Activated naive CD8-positive, alpha-beta T cell (primary cell): Measurements from ENCODE around the gene NLGN1.

ENCODE experiments used
- H3K27ac Mint-ChIP-seq: one replicate; pipeline ENCODE4 v1.8.0; 2021; ENCODE audit warnings: mixed read lengths
- H3K27me3 Mint-ChIP-seq: one replicate; pipeline ENCODE4 v1.8.0; 2021; ENCODE audit warnings: mixed read lengths
- H3K36me3 Mint-ChIP-seq: one replicate; pipeline ENCODE4 v1.8.0; 2021; ENCODE audit warnings: mixed read lengths
- H3K4me1 Mint-ChIP-seq: one replicate; pipeline ENCODE4 v1.8.0; 2021; ENCODE audit warnings: low read depth, mixed read lengths
- H3K4me3 Mint-ChIP-seq: one replicate; pipeline ENCODE4 v1.8.0; 2021; ENCODE audit warnings: mild to moderate bottlenecking, mixed read lengths
- H3K9me3 Mint-ChIP-seq: one replicate; pipeline ENCODE4 v1.8.0; 2021; ENCODE audit warnings: low read depth, mixed read lengths

The NLGN1 gene

DNA sequence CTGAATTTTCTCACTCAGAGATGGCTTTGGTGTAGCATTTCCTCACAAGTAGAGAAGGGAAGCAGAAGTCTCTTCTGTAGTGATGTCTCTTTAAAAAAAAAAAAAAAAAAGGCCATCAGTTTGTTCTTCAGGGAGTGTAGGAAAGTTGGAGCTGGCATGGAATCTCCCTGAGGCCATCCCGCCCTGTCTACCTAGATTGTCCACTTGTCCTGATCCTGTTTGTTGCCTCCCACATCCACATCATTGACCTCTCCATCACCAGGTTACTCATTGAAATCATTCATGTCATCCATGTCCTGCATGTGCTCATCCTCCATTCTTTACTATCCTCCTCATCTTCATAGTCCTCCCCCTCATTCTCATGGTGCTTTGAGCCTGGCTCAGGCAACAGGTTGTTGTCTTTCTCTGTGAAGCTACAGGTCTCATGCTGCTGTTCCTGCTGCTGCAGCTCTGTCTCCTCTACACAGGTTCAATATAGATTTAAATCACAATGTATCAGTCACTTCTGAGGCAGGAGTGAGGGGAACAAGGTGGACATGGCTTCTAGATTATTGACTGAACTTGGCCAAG, 905.3 kb downstream of the NLGN1 start:
- H3K27me3 Mint-ChIP-seq: no peaks in the 10 kb centered on the region
- no peaks in the 10 kb centered on the region for H3K36me3 Mint-ChIP-seq
- H3K9me3 Mint-ChIP-seq: peaks cover 3% of the 10 kb centered on the region
- H3K4me1 Mint-ChIP-seq: no peaks in the 10 kb centered on the region
- no peak overlapping the region for H3K4me3 Mint-ChIP-seq
- H3K27ac Mint-ChIP-seq: no peak overlapping the region

DNA sequence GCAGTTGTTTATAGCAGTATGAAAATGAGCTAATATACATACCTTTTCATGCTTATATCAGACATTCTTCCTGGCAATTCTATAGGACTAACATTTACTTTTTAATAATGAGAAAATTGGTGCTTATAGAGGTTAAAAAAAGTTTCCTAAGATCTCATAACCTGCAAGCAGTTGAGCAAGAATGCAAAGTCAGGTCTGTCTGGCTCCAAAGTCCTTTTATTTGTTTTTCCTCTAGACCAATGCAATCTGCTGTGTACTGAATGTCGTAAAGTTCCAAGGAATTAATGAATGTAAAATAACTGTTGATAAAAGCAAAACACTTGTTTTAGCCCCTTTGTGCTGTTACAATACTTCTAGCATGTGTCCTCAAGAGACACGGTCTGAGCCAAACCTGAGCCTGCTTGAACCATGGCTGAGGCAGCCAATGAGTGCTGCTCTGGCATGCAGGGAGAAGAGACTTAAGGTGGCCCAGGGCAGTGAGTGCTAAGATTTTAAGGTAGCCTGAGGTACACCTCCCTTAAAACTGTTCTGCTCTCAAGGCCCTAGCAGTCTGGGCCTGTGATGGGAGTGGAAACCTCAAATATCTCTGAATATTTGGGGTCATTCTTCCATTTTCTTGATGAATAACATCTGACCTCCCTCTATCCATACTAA, 906.5 kb downstream of the NLGN1 start:
- H3K9me3 Mint-ChIP-seq: peaks cover 2% of the 10 kb centered on the region
- no peaks in the 10 kb centered on the region for H3K36me3 Mint-ChIP-seq
- no peak overlapping the region for H3K4me3 Mint-ChIP-seq
- no peaks in the 10 kb centered on the region for H3K27me3 Mint-ChIP-seq
- no peaks in the 10 kb centered on the region for H3K4me1 Mint-ChIP-seq
- no peak overlapping the region for H3K27ac Mint-ChIP-seq

DNA sequence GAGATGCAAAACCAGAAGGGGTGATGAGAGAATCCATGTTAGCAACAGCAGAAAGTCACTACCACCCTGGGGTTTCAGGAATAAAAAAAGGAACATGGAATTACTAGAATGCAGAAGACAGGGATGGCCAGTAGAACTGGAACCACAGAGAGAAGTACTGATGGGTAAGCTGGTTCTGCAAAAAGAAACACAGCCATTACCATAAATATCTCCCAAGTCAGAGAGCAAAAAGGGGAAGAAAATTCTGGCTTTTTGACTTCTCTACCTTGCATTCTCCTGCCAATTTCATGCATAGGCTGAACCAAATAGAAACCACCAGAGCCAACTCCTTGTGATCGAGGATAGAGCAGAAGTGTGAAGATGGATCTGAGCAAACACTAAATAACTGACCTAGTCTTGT, 911.2 kb downstream of the NLGN1 start:
- no peaks in the 10 kb centered on the region for H3K4me1 Mint-ChIP-seq
- H3K27ac Mint-ChIP-seq: no peak overlapping the region
- H3K36me3 Mint-ChIP-seq: no peaks in the 10 kb centered on the region
- H3K4me3 Mint-ChIP-seq: no peak overlapping the region
- no peaks in the 10 kb centered on the region for H3K27me3 Mint-ChIP-seq
- H3K9me3 Mint-ChIP-seq: no peaks in the 10 kb centered on the region

DNA sequence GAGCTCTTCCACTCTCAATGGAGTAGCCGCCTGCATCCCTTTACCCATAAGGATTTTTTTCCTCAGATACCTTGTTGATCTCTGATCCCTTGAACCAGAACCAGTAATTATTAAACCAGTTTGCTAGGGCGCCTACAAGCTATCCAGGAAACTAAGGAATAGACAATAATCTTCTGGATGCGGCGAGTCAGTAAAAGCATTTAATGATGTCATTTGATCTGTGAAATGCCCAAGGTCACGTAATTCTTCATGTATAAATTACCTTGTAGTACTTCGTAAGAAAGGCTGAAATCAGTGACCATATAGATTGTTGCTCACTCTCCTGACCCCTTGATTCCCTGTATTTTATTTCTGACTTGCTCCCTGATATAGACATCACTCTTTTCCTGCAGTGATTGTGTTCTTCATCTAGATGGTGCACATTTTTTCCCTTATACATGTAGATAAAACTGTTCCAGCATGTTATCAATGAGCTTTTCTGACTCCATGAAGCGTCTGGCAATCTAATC, 913.0 kb downstream of the NLGN1 start:
- Mint-ChIP-seq H3K36me3 (no peaks in the 10 kb centered on the region), H3K9me3 (no peaks in the 10 kb centered on the region), H3K4me3 (no peak overlapping the region), H3K27ac (no peak overlapping the region), H3K27me3 (no peaks in the 10 kb centered on the region), H3K4me1 (no peaks in the 10 kb centered on the region)

DNA sequence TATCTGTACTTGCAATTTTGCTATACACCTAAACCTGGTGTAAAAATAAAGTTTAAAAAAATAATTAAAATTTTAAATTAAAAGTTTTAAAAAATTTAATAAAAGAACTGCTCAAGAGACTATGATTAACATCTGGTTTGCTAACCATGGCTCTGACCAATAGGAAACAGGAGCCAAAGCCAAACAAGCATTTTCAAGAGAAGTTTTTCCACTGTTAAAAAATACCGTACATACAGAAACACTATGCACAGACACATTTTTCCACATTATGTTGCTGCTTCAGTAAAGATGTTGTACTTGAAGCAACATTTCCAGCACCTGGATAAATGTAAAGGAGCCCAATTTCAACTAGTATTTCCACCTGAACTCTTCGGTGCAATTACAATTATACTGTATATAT, 917.7 kb downstream of the NLGN1 start:
- H3K4me3 Mint-ChIP-seq: no peak overlapping the region
- H3K9me3 Mint-ChIP-seq: peaks cover 4% of the 10 kb centered on the region
- no peaks in the 10 kb centered on the region for H3K4me1 Mint-ChIP-seq
- H3K27me3 Mint-ChIP-seq: peaks cover 2% of the 10 kb centered on the region
- no peaks in the 10 kb centered on the region for H3K36me3 Mint-ChIP-seq
- no peak overlapping the region for H3K27ac Mint-ChIP-seq

DNA sequence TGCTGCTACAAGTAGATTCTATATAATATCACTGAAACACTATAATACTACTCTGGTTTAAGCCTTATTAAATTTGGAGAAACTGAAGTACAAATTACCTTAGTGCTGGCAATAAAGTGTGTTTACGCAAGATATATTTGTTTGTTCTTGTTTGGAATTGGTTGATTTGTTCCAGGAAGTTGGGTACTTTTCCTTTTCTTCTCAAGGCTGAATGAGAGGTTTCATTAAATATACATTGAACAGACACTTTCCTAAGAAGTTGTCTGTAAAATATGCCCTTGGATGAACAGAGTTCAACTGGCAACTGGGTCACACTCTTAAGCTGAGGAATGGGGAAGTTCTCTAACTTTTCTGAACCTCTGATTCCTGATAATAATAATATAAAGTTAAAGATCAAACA, 919.5 kb downstream of the NLGN1 start:
- peaks cover 18% of the 10 kb centered on the region for H3K9me3 Mint-ChIP-seq

DNA sequence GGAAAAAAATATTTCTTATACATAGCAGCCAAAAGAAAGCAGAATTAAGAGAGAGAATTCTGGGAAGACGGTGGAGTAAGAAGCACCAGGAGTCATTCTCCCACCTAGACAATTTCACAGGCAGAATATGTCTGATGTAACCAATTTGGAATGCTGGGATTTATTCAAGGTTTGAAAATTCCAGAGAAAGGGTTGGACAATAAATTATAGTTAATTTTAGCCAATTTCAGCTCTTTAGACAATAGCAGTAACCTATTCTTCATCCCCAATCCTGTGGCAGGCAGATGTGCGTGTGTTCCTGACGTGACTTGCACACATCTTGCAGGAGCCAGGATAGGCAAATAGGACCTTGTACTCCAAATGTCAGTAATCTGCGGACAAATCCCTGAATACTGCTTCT, 920.6 kb downstream of the NLGN1 start:
- no peak overlapping the region for H3K27ac Mint-ChIP-seq
- no peaks in the 10 kb centered on the region for H3K36me3 Mint-ChIP-seq
- H3K27me3 Mint-ChIP-seq: peaks cover 2% of the 10 kb centered on the region
- H3K9me3 Mint-ChIP-seq: peaks cover 22% of the 10 kb centered on the region
- no peak overlapping the region for H3K4me3 Mint-ChIP-seq
- H3K4me1 Mint-ChIP-seq: no peaks in the 10 kb centered on the region

More for the DNA sequence above, 919.5 kb downstream of the NLGN1 start:
- H3K27ac Mint-ChIP-seq: no peak overlapping the region
- H3K36me3 Mint-ChIP-seq: no peaks in the 10 kb centered on the region
- peaks cover 2% of the 10 kb centered on the region for H3K27me3 Mint-ChIP-seq
- H3K4me1 Mint-ChIP-seq: no peaks in the 10 kb centered on the region
- no peak overlapping the region for H3K4me3 Mint-ChIP-seq

DNA sequence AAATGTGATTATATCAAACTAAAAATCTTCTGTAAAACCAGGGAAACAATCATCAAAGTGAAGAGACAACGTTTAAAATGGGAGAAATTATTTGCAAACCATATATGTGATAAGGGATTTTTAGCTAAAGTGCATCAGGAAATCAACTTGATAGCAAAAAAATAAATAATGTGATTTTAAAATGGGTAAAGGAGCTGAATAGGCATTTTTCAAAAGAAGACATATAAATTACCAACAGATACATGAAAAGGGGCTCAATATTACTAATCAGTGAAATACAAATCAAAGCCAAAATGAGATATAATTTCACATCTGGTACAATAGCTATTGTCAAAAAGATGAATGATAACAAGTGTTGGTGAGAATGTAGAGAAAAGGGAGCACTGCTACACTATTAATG, 924.0 kb downstream of the NLGN1 start:
- H3K4me1 Mint-ChIP-seq: no peaks in the 10 kb centered on the region
- no peaks in the 10 kb centered on the region for H3K36me3 Mint-ChIP-seq
- H3K27me3 Mint-ChIP-seq: no peaks in the 10 kb centered on the region
- H3K9me3 Mint-ChIP-seq: peaks cover 22% of the 10 kb centered on the region
- no peak overlapping the region for H3K27ac Mint-ChIP-seq
- no peak overlapping the region for H3K4me3 Mint-ChIP-seq

DNA sequence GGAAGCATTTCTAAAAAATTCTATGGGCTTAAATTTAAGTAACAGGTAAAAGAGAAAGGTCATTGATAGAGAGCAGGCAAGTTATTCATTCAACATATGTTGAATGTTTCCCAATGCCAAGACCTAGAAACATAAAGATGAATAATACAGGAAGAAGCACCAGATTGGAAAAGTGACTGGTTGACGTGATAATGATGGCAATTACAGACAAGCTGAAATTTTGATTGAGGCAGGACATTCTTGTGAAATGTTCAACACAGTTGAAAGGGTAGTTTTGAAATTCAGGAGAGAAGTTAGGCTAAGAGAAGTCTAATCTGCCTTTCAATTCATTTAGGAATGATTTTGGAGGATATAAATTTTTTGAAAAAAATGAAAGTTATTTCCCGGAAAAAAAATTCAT, 925.2 kb downstream of the NLGN1 start:
- Mint-ChIP-seq H3K4me3 (no peak overlapping the region), H3K4me1 (no peaks in the 10 kb centered on the region), H3K27me3 (no peaks in the 10 kb centered on the region), H3K27ac (no peak overlapping the region), H3K9me3 (peaks cover 22% of the 10 kb centered on the region), H3K36me3 (no peaks in the 10 kb centered on the region)

DNA sequence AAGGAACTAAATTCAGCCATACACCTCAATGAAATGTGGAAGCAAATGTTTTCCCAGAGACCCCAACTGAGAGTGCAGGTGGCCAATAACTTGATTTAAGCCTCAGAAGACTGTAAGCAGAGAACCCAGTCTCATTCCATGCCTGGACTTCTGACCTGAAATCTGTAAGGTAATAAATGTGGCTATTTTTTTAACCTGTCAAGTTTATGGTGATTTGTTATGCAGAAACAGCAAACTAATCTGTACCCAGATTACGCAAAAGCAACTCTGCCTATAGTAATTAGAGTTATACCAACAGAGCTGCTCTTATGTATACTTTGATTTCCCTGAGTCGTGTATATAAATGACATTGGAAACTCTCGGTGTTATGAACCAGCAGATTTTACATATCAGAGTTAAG, 927.6 kb downstream of the NLGN1 start:
- Mint-ChIP-seq H3K27ac (no peak overlapping the region), H3K4me1 (no peaks in the 10 kb centered on the region), H3K4me3 (no peak overlapping the region), H3K27me3 (no peaks in the 10 kb centered on the region), H3K36me3 (no peaks in the 10 kb centered on the region), H3K9me3 (peaks cover 25% of the 10 kb centered on the region)

DNA sequence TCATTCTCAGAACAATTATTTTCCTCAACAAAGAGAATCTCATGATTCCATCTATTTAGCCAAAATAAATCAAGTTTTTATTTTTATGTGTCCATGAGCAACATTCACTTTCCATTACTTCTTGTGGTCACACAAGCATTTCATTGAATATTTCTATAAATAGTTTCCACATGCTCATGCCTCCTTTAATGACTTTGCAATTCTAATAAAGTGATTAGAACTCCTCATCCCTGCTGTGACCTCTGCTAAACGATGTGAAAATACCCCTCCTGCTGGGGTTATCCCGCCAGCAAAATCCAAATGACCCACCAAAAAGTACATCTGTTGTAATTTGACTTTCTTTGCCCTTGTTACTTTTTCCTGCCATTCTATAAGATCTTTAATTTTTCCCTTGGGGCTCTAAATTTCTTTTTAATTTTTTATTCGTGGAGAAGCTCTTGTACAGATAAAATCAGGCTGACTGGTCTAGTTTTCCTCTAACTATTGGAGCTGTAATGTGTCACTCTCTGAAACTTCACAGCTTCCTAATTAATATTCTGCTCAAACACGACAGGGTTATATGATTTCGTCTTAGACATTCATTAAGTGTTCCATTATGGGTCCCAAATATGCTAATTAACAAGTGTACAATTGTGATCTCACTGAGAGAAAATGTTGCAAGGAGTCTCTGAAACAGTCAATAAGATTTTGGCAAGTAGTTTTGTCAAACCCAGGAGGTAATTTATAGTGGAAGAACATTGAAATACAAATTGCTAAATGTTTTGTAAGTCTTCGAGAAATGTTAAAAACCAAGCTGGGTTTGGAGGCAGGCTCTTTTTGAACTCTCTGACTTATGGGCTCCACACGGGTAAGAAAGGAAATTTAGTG, 928.5 kb downstream of the NLGN1 start:
- Mint-ChIP-seq H3K4me1 (no peaks in the 10 kb centered on the region), H3K36me3 (no peaks in the 10 kb centered on the region), H3K4me3 (no peak overlapping the region), H3K27me3 (no peaks in the 10 kb centered on the region), H3K9me3 (peaks cover 20% of the 10 kb centered on the region), H3K27ac (no peak overlapping the region)

DNA sequence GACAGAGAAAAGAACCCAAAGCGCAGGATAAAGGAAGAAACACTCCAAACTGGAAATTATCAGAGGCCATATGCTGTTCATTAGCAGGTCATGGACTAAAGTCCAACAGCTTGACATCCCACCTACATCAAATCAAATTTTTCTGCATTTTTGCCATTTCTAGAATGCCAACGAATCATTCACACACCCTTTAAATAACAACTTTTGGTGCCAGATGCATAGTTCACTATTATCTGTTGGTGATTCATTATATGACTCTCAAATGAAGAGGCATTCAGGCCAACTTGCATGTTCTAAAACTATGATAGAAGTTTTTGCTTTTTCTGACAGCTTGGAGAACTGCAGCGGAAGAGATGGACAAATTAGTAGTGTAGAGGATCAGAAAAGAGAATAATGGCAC, 931.8 kb downstream of the NLGN1 start:
- Mint-ChIP-seq H3K4me3 (no peak overlapping the region), H3K27ac (no peak overlapping the region), H3K9me3 (peaks cover 11% of the 10 kb centered on the region), H3K36me3 (no peaks in the 10 kb centered on the region), H3K4me1 (no peaks in the 10 kb centered on the region), H3K27me3 (no peaks in the 10 kb centered on the region)

DNA sequence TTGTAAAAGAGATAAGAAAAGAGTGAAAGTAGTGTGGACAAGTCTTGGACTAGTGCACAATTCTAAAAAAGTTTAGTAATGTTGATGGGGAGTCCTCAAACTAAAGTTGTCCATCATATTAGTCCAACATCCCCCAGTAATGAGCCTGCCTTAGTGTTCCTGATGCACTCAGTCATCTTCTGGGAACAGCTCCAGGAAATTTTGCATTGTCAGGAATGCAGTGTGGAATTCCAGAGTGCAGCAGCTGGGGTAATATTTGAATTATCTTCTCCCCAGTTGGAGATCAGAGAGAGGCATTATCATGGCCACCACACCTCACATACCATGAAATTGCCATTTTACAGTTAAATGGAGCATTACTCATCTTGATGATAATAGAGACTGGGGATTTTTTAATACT, 932.8 kb downstream of the NLGN1 start:
- H3K27me3 Mint-ChIP-seq: no peaks in the 10 kb centered on the region
- no peaks in the 10 kb centered on the region for H3K4me1 Mint-ChIP-seq
- H3K36me3 Mint-ChIP-seq: no peaks in the 10 kb centered on the region
- no peak overlapping the region for H3K4me3 Mint-ChIP-seq
- no peak overlapping the region for H3K27ac Mint-ChIP-seq
- H3K9me3 Mint-ChIP-seq: peaks cover 13% of the 10 kb centered on the region

DNA sequence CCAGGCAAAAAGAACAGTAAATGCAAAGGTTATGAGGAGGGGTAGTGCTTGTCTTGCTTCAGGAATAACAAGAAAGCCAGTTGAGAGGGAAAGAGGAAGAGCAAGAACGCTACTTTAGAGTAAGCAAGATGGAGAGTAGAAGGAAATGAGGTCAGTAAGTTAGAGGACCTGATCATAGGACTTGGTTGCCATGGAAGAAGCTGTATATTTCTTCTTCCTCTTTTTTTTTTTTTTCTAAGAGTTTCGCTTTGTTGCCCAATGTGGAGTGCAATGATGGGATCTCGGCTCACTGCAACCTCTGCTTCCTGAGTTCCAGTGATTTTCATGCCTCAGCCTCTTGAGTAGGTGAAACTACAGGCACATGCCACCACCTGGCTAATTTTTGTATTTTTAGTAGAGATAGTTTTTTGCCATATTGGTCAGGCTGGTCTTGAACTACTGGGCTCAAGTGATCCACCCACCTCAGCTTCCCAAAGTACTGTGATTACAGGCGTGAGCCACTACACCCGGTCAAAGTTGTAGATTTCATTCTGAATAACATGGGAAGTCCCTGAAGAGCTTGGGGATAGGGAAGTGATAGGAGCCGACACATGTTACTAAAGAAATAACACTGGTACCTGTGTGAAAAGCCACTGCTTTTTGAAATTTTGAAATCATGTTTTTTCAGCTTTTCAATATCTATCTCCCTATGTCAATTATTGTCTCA, 933.7 kb downstream of the NLGN1 start:
- H3K36me3 Mint-ChIP-seq: no peaks in the 10 kb centered on the region
- no peak overlapping the region for H3K4me3 Mint-ChIP-seq
- no peaks in the 10 kb centered on the region for H3K4me1 Mint-ChIP-seq
- H3K27ac Mint-ChIP-seq: no peak overlapping the region
- peaks cover 15% of the 10 kb centered on the region for H3K9me3 Mint-ChIP-seq
- no peaks in the 10 kb centered on the region for H3K27me3 Mint-ChIP-seq

DNA sequence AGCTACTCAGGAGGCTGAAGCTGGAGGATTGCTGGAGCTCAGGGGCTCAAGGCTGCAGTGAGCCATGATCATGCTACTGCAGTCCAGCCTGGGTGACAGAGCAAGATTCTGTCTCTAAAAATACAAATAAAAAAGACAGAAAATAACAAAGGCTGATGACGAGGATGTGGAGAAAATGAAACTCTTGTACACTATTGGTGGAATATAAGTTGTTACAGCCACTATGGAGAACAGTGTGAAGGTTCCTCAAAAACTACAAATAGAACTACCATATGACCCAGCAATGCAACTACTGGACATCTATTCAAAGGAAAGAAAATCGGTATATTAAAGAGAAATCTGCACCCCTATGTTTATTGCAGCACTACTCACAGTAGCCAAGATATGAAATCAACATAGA, 934.8 kb downstream of the NLGN1 start:
- Mint-ChIP-seq H3K27ac (no peak overlapping the region), H3K4me1 (no peaks in the 10 kb centered on the region), H3K36me3 (no peaks in the 10 kb centered on the region), H3K4me3 (no peak overlapping the region), H3K27me3 (no peaks in the 10 kb centered on the region), H3K9me3 (peaks cover 20% of the 10 kb centered on the region)
